Esophagus mucosa (tissue), 1 donor: Measurements from ENCODE around the gene SH3BP5. TPM values are rescaled to one million over a fixed set of nuclear protein-coding genes. Genes with fewer than 3 reads are reported as not detected.

Source experiments
- ATAC-seq: fragments of 200-7000 bp; cut with Tn5 transposase; one replicate; pipeline ENCODE4 v1.9.1; 2020
- total RNA-seq: library from RNA; stranded (reverse); gene quantifications from one replicate; pipeline ENCODE4 v1.2.4, GENCODE V29; 2023
- donor health status: DM: yes; HTN: yes; CAD: no.

The SH3BP5 gene
- total RNA-seq, 1 donor from 2014 or later: 9.3 TPM

DNA sequence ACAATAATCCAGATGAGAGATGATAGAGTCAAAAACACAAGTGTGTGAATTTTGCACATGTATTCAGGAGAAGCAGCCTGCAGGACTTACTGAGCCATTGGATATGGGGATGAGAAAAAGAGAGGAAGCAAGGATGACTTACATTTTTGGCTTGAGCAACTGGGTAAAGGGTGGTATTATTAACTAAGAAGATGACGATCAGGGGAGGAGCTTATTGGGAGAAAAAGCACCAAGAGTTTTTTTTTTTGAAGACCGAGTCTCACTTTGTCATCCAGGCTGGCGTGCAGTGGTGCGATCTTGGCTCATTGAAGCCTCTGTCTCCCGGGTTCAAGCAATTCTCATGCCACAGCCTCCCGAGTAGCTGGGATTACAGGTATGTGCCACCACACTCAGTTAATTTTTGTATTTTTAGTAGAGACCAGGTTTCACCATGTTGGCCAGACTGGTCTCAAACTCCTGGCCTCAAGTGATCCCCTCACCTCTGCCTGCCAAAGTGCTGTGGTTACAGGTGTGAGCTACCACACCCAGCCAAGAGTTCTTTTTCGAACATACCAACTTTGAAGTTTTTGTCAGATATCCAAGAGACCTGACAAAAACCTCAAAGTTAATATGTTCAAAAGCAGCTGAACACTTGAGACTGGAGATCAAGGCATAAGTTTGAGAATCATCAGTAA, 14.8 kb upstream of the SH3BP5 start:
- no peak for ATAC-seq

GRCh38 chr3:15346516-15346915, 14.1 kb upstream of the SH3BP5 start:
- no peak for ATAC-seq

GRCh38 chr3:15345608-15346137, 13.3 kb upstream of the SH3BP5 start:
- ATAC-seq: peak; percentile 54

- no peak for ATAC-seq
These were observed 12.8 kb upstream of the SH3BP5 start for GRCh38 chr3:15345066-15345607.

- no peak for ATAC-seq
These were observed 10.6 kb upstream of the SH3BP5 start for GRCh38 chr3:15342945-15343344.

DNA sequence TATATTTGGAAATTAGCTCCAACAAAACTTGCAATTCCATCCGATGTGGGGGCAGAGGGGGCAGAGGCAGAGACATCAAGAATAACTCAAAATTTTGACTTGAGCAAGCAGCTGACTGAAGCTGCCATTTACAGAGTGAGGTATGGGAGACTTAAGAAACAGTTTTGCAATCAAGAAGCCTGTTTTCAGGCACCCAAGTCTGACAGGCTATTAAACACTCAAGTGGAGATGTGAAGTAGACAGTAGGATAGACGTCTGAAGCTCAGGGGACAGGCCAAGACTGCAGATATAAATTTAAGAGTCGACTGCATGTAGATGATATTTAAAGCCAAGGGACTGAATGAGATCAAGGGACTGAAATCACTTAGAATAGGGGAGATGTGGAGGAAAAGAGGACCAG, 9.9 kb upstream of the SH3BP5 start:
- no peak for ATAC-seq

DNA sequence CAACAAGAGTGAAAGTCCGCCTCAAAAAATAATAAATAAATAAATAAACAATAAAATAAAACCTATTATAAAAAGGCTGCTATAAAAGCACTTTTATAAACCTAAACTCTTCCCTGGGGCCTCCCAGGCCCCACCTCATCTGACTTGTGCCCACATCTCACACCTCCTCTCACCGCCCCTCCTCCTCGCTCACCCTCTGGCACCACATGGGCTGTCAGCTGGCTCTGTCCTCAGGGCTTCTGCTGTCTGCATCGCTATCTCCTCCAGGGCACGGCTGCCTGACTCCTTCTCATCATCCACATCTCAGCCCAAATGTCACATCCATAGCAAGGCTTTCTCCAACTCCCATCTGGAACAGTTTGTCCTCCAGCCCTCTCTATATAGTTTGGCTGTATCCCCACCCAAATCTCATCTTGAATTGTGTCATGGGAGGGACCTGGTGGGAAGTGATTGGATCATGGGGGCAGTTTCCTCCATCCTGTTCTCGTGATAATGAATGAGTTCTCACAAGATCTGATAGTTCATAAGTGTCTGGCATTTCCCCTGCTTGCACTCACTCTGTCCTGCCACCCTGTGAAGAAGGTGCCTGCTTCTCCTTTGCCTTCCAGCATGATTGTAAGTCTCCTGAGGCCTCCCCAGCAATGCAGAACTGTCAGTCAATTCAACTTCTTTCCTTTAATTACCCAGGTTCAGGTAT, 8.8 kb upstream of the SH3BP5 start:
- ATAC-seq: no peak

DNA sequence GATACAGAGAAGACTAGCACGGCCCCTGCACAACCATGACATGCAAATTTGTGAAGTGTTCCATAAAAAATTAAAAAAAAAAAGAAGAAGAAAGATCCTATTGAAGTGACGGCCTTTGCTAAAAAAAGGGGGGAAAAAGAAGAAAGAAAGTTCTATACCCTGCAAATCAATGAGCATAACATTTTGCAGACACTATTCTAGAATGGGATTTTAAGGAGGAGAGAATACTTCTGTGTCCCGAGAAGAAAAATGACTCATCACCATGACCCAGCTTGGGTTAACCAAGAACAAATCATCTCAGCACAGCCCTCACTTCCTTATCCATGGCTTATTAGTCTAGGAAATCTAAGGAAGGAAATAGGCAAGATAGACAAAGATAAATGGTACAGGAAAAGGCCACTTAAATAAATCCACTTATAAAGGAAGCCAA, 7.4 kb upstream of the SH3BP5 start:
- ATAC-seq: peak; percentile 69

GRCh38 chr3:15339001-15339400, 6.6 kb upstream of the SH3BP5 start:
- no peak for ATAC-seq

DNA sequence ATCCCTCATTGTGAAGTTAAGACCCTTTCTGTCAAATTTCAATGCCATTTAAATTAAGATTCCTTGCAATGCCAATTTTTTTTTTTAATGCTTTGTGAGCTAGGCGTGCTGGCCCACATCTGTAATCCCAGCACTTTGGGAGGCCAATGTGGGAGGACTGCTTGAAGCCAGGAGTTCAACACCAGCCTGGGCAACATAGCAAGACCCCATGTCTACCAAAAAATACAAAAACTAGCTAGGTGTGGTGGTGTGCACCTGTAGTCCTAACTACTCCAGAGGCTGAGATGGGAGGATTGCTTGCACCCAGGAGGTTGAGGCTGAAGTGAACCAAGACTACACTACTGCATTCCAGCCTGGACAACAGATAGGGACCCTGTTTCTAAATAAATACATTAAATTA, 5.6 kb upstream of the SH3BP5 start:
- ATAC-seq: no peak

DNA sequence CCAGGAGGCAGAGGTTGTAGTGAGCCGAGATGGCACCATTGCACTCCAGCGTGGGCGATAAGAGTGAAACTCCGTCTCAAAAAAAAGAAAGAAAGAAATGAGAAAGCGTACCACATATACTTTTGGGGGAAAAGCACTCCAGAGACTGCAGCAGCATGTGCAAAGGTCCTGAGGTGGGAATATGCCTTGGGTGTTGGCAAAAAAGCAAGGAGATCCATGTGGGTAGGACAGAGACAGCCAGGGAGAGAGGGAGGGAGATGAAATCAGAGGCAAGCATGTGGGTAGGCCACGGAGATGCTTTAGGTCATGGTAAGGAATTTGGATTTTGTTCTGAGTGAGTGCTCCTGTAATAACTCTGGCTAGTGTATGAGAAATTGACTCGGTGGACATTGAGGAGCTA, 3.7 kb upstream of the SH3BP5 start:
- no peak for ATAC-seq

DNA sequence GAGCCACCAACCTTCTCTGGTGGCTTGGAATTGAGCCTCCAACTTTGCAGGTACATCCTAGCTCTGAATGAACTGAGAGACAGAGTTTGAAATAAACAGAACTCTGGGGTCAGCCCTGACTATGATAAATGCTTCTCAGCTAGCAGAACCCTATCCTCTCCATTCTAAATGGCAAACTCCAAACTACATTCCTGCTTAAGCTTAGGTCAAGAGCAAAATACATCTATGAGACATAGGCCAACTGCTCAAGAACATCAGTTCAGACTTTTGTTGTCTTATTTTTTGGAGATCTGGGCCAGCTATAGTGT, 1.5 kb upstream of the SH3BP5 start:
- no peak for ATAC-seq

- ATAC-seq: no peak
These were observed 941 bp upstream of the SH3BP5 start for GRCh38 chr3:15333099-15333955.

- peak; percentile 50 for ATAC-seq
These were observed 581 bp downstream of the SH3BP5 start for GRCh38 chr3:15331606-15332404.

DNA sequence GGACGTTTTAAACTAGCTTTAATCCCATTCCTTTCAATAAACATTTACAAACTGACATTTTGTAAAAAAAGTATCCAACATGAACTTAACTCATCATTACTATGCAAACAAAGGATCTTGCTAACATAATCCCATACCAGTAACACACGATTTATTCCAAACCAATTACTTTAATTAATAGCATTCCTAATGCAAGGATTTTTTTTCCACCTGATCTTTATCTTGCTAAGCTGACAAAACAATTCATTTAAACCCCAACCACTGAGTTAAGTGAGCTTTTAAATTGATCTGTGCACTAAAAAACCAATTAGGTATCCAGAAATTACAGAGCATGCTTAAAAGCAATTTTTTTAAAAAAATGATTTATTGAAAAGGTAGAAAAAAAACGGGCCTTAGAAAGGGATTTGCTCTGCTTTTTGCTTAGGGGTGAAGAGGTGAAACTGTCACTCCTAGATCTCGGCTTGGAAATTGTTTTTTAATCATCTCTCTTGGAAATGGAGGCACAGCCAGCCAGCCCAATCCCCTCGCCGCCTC, 1.2 kb downstream of the SH3BP5 start:
- no peak for ATAC-seq

- no peak for ATAC-seq
These were observed 2.3 kb downstream of the SH3BP5 start for GRCh38 chr3:15330031-15330596.

- no peak for ATAC-seq
These were observed 3.1 kb downstream of the SH3BP5 start for GRCh38 chr3:15329046-15330005.

GRCh38 chr3:15327941-15328340, 4.4 kb downstream of the SH3BP5 start:
- ATAC-seq: peak; percentile 88

GRCh38 chr3:15326673-15327072, 5.7 kb downstream of the SH3BP5 start:
- no peak for ATAC-seq

- no peak for ATAC-seq
These were observed 6.3 kb downstream of the SH3BP5 start for GRCh38 chr3:15326037-15326436.
